HG02885 (cell line): ENCODE results near the gene COL26A1.
"Not testable (repeated sequence)": the region's sequence is repeated elsewhere in the genome, so short reads cannot be mapped to it uniquely, and the experiment has no call there.

Experiments used
- ATAC-seq: cut with Tn5 transposase; IDR thresholded peaks from one replicate; pipeline ENCODE4 v1.9.1; 2021; ENCODE audit warnings: mild to moderate bottlenecking; ENCODE audit not compliant: unreplicated experiment, poor library complexity

Gene COL26A1

DNA sequence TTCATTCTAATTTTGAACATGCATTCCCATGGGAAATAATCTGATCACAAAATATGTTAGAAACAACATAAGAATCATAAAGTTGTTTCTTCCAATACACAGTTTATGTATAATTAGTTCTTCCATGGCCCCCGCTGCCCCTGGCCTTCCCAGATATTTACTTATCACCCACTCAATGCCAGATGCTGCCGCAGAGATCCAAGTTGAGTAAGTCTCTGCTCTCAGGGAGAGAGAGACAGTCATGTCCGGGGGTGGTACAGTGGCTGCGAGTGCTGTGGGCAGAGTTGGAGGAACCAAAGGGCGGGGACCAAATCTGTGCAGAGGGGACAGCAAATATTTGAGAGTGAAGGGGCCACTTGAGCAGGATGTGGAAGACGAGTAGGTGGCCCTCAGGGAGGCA lies 37.1 kb downstream of the COL26A1 start:
- ATAC-seq = no peak

GRCh38 chr7:101400751-101401150 lies 38.1 kb downstream of the COL26A1 start:
- ATAC-seq = no peak

GRCh38 chr7:101401390-101402080 lies 38.9 kb downstream of the COL26A1 start:
- no peak for ATAC-seq

DNA sequence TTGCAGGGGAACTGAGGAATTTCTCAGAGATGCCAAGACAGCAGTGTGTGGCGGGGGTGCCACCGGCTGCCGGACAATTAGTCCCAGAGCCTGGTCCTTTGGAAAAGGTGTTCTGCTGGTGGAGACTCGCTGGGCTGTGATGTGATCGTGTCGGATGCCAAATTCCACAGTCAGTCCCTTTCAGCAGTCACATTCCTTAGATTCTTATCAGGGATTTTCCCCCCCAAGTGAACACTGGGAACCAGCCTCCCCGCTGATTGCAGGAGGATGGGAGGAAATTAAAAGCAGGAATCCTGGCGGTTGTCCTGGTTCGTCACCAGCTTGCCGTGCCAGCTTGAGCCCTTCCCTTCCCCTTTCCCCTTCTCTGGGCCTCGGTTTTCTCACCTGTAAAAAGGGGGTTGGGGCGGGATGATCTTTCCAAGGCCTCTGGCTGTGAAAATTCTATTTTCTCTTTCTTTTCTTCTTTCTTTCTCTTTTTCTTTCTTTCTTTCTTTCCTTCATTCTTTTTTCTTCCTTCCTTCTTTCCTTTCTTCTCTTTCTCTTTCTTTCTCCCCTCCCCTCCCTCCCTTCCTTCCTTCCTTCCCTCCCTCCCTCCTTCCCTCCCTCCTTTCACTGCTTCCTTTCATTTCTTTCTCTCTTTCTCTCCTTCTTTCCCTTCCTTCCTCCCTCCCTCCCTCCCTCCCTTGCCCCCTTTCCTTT lies 39.6 kb downstream of the COL26A1 start:
- no peak for ATAC-seq

DNA sequence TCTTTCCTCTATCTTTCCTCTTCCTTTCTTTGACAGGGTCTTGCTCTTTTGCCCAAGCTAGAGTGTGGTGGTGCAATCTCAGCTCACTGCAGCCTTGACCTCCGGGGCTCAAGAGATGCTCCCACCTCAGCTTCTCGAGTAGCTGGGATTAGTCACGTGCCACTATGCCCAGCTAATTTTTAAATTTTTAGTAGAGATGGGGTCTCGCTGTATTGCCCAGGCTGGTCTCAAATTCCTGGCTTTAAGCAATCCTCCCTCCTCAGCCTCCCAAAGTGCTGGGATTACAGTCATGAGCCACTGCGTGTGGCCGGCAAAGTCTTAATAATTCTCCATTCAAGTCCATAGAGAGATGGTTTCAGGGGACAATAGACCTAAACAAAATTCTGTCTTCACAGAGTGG lies 40.2 kb downstream of the COL26A1 start:
- no peak for ATAC-seq

- no peak for ATAC-seq
Measured at GRCh38 chr7:101405474-101406067, 42.9 kb downstream of the COL26A1 start.

- ATAC-seq = no peak
Measured at GRCh38 chr7:101410743-101411507, 48.2 kb downstream of the COL26A1 start.

DNA sequence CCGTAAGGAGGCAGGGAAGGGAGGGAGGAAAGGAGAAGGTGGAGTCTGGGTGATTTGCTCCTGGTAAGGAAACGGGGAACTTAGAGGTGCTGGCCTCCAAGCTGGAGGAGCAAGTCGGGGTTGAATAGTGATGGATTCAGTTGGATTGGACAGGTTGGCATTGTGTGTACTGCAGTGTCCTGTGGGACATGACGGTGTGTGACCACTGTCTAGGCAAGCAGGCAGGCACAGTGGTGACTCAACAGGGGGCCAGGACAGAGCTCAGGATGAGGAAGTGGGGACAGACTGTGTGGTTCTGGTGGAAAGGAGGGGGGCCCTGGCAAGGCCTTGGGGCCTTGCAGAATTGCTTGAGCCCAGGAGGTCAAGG lies 48.8 kb downstream of the COL26A1 start:
- ATAC-seq = no peak

DNA sequence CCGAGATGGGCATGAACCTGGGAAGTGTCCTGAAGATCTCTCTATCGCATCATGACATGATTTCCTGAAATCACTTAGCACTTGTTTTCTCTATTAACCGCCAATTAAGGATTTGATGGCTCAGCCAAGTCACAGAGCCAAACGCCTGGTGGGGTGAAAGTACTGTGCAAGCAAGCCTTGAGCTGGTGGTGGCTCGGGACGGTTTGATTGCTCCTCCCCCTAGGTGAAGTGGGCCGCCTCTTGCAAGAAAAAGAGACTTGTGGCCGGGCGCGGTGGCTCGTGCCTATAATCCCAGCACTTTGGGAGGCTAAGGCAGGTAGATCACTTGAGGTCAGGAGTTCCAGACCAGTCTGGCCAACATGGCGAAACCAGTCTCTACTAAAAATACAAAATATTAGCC lies 50.3 kb downstream of the COL26A1 start:
- ATAC-seq = no peak

DNA sequence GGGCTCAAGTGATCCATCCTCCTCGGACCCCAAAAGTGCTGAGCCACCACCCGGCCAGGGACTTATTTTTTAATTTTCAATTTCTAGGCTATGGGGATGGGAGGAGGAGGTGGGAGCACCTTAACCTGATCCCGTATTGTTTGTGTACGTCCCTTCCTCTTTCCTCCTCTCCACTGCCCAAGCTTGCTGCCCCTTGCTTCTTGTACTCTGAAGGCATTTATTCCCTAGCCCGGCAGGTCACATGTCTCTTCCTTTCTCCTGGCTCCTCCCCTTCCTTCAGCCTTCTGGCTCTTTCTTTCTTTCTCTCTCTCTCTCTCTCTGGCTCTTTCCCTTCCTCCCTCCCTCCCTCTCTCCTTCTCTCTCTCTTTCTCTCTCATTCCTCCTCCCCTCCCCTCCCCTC lies 56.0 kb downstream of the COL26A1 start:
- ATAC-seq = no peak

- no peak for ATAC-seq
Measured at GRCh38 chr7:101419831-101420230, 57.2 kb downstream of the COL26A1 start.

GRCh38 chr7:101420436-101420835 lies 57.8 kb downstream of the COL26A1 start:
- no peak for ATAC-seq

DNA sequence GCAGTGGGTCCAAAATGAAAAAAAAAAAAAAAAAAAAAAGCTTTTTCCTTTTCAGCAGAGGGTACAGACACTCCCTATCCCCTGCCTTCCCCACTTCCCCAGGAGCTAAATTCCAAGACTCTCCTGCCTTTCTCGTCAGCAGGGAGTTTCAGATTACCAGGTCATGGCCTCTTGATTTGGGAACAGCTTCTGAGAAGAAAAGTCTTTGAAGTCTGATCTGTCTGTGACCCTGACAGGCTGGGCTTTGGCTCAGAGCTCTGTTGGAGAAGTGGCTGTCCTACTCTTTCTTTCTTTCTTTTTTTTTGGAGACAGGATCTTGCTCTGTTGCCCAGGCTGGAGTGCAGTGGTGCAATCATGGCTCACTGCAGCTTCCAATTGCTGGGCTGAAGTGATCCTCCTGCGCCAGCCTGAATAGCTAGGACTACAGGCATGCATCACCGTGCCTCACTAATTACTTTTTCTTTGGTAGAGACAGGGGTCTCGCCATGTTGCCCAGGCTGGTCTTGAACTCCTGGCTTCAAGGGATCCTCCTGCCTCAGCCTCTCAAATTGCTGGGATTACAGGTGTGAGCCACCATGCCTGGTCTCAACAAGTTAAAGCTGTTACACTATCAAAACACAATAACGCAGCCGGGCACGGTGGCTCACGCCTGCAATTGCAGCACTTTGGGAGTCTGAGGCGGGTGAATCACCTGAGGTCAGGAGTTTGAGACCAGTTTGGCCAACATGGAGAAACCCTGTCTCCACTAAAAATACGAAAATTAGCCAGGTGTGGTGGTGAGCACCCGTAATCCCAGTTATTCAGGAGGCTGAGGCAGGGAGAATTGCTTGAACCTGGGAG lies 59.9 kb downstream of the COL26A1 start:
- ATAC-seq = no peak

- no peak for ATAC-seq
Measured at GRCh38 chr7:101426303-101427011, 63.8 kb downstream of the COL26A1 start.

DNA sequence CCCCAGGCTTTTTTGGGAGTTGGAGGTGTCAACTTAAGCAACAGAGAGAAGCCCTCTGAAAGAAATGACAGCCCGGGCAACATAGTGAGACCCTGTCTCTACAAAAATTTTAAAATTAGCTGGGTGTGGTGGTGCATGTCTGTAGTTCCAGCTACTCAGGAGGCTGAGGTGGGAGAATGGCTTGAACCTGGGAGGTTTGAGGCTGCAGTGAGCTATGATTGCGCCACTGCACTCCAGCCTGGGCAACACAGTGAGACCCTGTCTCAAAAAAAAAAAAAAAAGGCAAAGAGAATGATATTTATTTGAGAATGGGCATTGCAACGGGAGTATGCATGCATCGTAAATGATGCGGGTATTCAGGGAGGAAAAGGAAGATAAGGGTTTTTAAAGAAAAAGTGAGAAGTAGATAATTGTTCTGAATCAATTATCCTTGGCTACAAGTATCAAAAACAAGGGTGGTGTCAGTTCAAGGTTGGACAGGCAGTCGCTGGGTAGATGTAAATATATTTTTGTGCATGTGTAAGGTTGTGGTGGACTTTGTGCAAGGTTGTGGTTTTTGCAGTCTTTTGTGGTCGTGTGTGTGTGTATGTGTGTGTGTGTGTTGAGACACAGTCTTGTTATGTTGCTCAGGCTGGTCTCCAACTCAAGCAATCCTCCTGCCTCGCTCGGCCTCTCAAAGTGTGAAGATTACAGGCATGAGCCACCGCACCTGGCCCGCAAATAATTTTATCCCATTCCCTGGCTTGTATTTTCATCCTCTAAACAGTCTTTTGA lies 65.6 kb downstream of the COL26A1 start:
- ATAC-seq = no peak

- no peak for ATAC-seq
Measured at GRCh38 chr7:101432316-101432715, 69.6 kb downstream of the COL26A1 start.

DNA sequence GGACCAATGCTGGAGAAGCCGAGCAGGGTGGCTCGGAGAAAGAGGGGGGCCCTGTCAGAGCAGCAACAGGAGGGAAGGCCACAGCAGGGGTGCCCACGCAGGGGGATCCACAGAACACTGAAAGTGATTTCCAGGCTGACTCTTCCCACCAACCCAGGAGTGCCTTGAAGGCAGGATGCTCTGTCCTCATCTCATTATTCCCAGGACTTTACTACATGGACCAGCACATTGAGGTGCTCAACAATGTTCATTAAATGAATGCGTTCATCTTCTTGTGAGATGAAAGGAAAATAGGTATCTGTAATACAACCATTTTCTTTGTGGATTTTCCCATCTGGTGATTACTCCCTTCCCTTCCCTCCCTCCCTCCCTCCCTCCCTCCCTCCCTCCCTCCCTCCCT lies 71.0 kb downstream of the COL26A1 start:
- no peak for ATAC-seq

DNA sequence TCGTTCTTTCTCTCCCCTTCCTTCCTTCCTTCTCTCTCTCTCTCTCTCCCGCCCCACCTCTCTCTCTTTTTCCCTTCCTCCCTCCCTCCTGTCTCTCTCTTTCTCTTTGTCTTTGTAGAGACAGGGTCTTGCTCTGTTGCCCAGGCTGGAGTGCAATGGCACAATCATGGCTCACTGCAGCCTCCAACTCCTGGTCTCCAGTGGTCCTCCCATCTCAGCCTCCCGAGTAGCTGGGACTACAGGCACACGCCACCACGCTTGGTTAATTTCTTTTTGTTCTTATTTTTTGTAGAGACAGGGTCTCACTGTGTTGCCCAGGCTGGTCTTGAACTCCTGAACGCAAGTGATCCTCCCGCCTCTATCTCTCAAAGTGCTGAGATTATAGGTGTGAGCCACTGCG lies 71.5 kb downstream of the COL26A1 start:
- ATAC-seq = not testable (repeated sequence)
